B cell (primary cell): ENCODE measurements around the gene SPRY4.

ENCODE experiments used
- EZH2 ChIP-seq: IDR thresholded peaks from 2 replicates; pipeline ENCODE4 v1.6.1; 2012; ENCODE audit warnings: borderline replicate concordance, low read depth, mild to moderate bottlenecking, moderate library complexity, low read length; ENCODE audit not compliant: insufficient read depth, poor library complexity, severe bottlenecking
- TF ChIP-seq, protein P1 (sequence below): fragments of 200-600 bp; IDR thresholded peaks from one replicate; pipeline ENCODE4 v1.8.0; 2022; ENCODE audit warnings: antibody characterized with exemption, mild to moderate bottlenecking

DNA sequence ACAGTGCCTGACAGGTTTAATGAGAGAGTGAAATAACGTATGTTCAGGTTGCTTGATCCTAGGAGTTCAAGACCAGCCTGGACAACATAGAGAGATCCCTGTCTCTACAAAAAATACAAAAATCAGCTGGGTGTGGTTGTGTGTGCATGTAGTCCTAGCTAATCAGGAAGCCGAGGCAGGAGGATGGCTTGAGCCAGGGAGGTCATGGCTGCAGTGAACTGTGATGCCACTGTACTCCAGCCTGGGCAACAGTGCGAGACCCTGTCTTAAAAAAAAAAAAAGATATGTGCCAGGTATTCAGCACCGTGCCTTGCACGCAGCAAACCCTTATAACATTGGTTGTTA lies 38.8 kb upstream of the SPRY4 start:
- TF ChIP-seq EZH2: no peak
- TF ChIP-seq, protein P1, sequence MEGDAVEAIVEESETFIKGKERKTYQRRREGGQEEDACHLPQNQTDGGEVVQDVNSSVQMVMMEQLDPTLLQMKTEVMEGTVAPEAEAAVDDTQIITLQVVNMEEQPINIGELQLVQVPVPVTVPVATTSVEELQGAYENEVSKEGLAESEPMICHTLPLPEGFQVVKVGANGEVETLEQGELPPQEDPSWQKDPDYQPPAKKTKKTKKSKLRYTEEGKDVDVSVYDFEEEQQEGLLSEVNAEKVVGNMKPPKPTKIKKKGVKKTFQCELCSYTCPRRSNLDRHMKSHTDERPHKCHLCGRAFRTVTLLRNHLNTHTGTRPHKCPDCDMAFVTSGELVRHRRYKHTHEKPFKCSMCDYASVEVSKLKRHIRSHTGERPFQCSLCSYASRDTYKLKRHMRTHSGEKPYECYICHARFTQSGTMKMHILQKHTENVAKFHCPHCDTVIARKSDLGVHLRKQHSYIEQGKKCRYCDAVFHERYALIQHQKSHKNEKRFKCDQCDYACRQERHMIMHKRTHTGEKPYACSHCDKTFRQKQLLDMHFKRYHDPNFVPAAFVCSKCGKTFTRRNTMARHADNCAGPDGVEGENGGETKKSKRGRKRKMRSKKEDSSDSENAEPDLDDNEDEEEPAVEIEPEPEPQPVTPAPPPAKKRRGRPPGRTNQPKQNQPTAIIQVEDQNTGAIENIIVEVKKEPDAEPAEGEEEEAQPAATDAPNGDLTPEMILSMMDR: no peak
